Measurements from ENCODE around the gene ODC1.

GRCh38 chr2:10478298-10478625 lies 30.1 kb upstream of the ODC1 start:
- TF ChIP-seq POLR2A (IDR thresholded peaks at IDR 0.05) = no peak
- no peak for TF ChIP-seq CTCF (IDR thresholded peaks at IDR 0.05 in 8 of 11, conservative IDR thresholded peaks at IDR 0.05 in 3 of 11)
- TF ChIP-seq POLR2AphosphoS5 (IDR thresholded peaks at IDR 0.05) = no peak

Measured in spleen (tissue), 7 donors.